Activated naive CD4-positive, alpha-beta T cell treated with anti-CD3 and anti-CD28 coated beads, Interleukin-2, amount 10 ng/mL, durations not matched to agents 7 days and 5 days (primary cell): Measurements from ENCODE around the gene SECISBP2.
"Not testable (repeated sequence)": the region's sequence is repeated elsewhere in the genome, so short reads cannot be mapped to it uniquely, and the experiment has no call there.

Source experiments
- CTCF ChIA-PET: fragments of 350-600 bp; sonication (Branson Sonifier 250); formaldehyde crosslinking; loops from one replicate; lab custom pipeline; 2021; ENCODE audit warnings: antibody characterized with exemption; lab: Charles Lee
- DNase-seq: peaks from one replicate; pipeline ENCODE4 v3.0.0-alpha.2; 2020
- H3K27ac Mint-ChIP-seq: one replicate; pipeline ENCODE4 v1.8.0; 2021; ENCODE audit warnings: mild to moderate bottlenecking, moderate library complexity, mixed read lengths
- H3K27me3 Mint-ChIP-seq: one replicate; pipeline ENCODE4 v1.8.0; 2021; ENCODE audit warnings: mild to moderate bottlenecking, mixed read lengths
- H3K36me3 Mint-ChIP-seq: one replicate; pipeline ENCODE4 v1.8.0; 2021; ENCODE audit warnings: mixed read lengths
- H3K4me1 Mint-ChIP-seq: one replicate; pipeline ENCODE4 v1.8.0; 2021; ENCODE audit warnings: mixed read lengths
- H3K4me3 Mint-ChIP-seq: one replicate; pipeline ENCODE4 v1.8.0; 2021; ENCODE audit warnings: mild to moderate bottlenecking, moderate library complexity, mixed read lengths
- H3K9me3 Mint-ChIP-seq: one replicate; pipeline ENCODE4 v1.8.0; 2021; ENCODE audit warnings: mixed read lengths

The SECISBP2 gene, protein sequence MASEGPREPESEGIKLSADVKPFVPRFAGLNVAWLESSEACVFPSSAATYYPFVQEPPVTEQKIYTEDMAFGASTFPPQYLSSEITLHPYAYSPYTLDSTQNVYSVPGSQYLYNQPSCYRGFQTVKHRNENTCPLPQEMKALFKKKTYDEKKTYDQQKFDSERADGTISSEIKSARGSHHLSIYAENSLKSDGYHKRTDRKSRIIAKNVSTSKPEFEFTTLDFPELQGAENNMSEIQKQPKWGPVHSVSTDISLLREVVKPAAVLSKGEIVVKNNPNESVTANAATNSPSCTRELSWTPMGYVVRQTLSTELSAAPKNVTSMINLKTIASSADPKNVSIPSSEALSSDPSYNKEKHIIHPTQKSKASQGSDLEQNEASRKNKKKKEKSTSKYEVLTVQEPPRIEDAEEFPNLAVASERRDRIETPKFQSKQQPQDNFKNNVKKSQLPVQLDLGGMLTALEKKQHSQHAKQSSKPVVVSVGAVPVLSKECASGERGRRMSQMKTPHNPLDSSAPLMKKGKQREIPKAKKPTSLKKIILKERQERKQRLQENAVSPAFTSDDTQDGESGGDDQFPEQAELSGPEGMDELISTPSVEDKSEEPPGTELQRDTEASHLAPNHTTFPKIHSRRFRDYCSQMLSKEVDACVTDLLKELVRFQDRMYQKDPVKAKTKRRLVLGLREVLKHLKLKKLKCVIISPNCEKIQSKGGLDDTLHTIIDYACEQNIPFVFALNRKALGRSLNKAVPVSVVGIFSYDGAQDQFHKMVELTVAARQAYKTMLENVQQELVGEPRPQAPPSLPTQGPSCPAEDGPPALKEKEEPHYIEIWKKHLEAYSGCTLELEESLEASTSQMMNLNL

DNA sequence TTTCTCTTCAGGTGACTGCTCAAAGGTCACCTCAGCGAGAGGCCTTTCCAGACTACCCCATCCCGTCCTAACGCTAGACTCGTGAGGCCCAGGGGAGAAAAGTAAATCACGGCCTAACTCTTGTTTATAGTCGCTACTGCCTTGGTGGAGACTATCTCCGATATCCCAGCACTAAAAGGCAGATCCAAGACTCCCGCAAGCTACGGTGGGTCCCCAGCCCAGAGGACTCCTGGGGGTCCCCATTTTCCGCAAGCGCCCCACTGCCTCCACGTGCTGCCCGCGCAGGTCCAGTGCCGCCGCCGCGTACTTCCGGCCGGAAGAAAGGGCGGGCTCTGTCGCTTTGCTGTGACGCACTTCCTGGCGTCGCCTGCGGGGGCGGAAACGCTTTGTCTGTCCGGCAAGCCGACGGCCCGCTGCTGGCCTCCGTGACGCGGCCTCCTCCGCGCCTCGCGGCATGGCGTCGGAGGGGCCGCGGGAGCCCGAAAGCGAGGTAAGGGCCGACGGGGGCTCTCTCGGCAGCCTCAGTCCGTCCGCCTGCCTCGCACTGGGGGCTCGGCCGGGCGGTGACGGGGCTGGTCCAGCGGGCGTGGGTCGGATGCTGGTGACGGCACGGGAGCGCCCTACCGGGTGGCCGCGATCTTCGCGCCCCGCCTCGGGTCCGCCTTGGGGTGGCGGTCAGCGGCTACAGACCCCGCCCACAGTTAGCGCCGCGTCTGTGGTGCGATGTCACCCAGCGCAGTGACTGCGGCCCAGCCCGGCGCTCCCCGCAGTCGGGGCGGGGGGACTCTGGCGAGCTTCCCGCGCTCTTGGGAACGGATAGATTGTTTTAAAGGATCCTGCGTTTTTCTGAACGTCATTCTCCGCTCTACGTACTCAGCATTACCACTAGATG is at the start of gene SECISBP2:
Gene SECISBP2, plus strand, starts transcription at position 378 of the 892 bp plus-strand sequence. Its CDS starts 77 bp downstream, at position 455.
- Mint-ChIP-seq H3K27me3 (no peaks in the 10 kb centered on the region), H3K4me1 (peaks cover 86% of the 10 kb centered on the region), H3K9me3 (no peaks in the 10 kb centered on the region), H3K36me3 (peaks cover 69% of the 10 kb centered on the region), H3K27ac (peak within 1 kb of the TSS; percentile 99), H3K4me3 (peak within 1 kb of the TSS; percentile 87)
- peak; percentile 94 for DNase-seq
- CTCF ChIA-PET = interaction anchor here (0.7 to 0.9 kb wide), 2 partner anchors 205 to 219 kb away, joined by 3 read pairs; no protein-coding TSS in a partner anchor

DNA sequence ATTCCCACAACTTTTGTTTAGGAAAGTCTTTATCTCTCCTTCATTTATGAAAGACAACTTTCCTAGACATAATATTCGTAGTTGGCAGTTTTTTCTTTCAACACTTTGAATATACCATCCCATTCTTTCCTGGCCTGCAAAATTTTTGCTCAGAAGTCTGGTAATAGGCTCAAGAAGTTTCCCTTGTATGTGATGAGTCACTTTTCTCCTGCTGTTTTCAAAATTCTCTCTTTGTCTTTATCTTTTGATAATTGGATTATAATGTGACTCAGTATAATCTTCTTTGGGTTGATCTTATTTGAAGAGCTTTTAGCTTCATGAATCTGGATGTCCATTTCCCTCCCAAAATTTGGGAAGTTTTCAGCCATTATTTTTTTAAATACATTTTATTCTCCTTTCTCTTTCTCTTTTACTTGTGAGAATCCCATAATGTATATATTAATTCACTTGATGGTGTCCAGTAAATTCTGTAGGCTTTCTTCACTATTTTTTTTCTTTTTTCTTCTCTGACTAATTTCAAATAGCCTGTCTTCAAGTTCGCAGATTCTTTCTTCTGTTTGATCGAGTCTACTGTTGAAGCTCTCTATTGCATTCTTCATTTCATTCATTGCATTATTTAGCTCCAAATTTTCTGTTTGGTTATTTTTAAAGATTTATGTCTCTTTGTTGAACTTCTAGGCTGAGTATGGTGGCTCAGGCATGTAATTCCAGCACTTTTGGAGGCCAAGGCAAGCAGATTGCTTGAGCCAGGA is 44.6 kb upstream of the SECISBP2 start:
- peaks cover 41% of the 10 kb centered on the region for H3K9me3 Mint-ChIP-seq
- H3K36me3 Mint-ChIP-seq = peaks cover 20% of the 10 kb centered on the region
- H3K27me3 Mint-ChIP-seq = peaks cover 30% of the 10 kb centered on the region
- CTCF ChIA-PET = no interaction called here
- H3K27ac Mint-ChIP-seq = no peak overlapping the region
- no peak overlapping the region for H3K4me3 Mint-ChIP-seq
- DNase-seq = no peak
- H3K4me1 Mint-ChIP-seq = peaks cover 21% of the 10 kb centered on the region

DNA sequence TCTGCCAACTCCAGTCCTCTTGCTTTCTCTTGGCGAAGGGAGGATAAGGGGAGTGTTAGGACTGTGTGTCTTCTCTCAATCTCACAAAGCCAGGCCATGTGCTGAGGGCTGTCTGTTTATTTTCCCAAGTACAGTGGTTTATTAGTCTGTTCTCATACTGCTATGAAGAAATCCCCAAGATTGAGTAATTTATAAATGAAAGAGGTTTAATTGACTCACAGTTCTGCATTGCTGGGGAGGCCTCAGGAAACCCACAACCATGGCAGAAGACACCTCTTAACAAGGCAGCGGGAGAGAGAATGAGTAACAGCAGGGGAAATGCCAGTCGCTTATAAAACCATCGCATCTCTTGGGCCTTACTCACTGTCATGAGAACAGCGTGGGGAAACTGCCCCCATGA is 43.5 kb upstream of the SECISBP2 start:
- H3K4me3 Mint-ChIP-seq = no peak overlapping the region
- H3K27ac Mint-ChIP-seq = no peak overlapping the region
- no peak for DNase-seq
- CTCF ChIA-PET = no interaction called here
- H3K36me3 Mint-ChIP-seq = peaks cover 20% of the 10 kb centered on the region
- peaks cover 30% of the 10 kb centered on the region for H3K27me3 Mint-ChIP-seq
- peaks cover 30% of the 10 kb centered on the region for H3K4me1 Mint-ChIP-seq
- peaks cover 41% of the 10 kb centered on the region for H3K9me3 Mint-ChIP-seq

DNA sequence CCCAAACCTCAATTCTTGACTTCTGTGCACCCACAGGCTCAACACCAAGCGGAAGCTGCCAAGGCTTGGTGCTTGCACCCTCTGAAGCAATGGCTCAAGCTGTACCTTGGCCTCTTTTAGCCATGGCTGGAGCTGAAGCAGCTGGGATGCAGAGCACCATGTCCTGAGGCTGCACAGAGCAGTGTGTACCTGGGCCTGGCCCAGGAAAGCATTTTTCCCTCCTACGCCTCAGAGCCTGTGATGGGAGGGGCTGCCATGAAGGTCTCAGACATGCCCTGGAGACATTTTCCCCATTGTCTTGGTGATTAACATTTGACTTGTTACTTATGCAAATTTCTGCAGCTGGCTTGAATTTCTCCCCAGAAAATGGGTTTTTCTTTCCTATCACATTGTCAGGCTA is 42.3 kb upstream of the SECISBP2 start:
- Mint-ChIP-seq H3K9me3 (peaks cover 41% of the 10 kb centered on the region), H3K4me1 (peaks cover 32% of the 10 kb centered on the region)
- H3K4me3 Mint-ChIP-seq = not testable (repeated sequence)

DNA sequence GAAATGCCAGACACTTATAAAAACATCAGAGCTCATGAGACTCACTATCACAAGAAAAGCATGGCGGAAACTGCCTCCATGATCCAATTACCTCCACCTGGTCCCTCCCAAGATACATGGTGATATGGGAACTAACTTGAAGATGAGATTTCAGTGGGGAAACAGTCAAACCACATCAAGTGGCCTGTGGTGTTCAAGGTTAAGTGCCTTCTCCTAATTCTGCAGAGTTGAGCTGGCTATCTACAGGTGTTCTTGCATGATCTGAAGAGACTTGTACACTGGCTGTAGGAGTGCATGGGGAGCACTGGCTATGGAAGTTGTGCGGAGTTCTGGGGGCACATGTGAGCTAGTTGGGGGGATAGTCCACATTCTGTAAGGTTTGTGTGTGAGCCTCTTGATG is 41.3 kb upstream of the SECISBP2 start:
- Mint-ChIP-seq H3K9me3 (peaks cover 37% of the 10 kb centered on the region), H3K27ac (peak overlapping the region; percentile 69), H3K36me3 (peaks cover 20% of the 10 kb centered on the region), H3K4me3 (no peak overlapping the region), H3K4me1 (peaks cover 37% of the 10 kb centered on the region), H3K27me3 (peaks cover 35% of the 10 kb centered on the region)
- CTCF ChIA-PET = interaction anchor here (0.9 to 1.9 kb wide), 2 partner anchors 94 to 97 kb away, joined by 3 to 10 read pairs; no protein-coding TSS in a partner anchor
- peak; percentile 29 for DNase-seq

More for the DNA sequence above, 42.3 kb upstream of the SECISBP2 start:
- H3K27me3 Mint-ChIP-seq = peaks cover 30% of the 10 kb centered on the region
- DNase-seq, H3K27ac Mint-ChIP-seq, CTCF ChIA-PET: not testable (repeated sequence)
- H3K36me3 Mint-ChIP-seq = peaks cover 20% of the 10 kb centered on the region

DNA sequence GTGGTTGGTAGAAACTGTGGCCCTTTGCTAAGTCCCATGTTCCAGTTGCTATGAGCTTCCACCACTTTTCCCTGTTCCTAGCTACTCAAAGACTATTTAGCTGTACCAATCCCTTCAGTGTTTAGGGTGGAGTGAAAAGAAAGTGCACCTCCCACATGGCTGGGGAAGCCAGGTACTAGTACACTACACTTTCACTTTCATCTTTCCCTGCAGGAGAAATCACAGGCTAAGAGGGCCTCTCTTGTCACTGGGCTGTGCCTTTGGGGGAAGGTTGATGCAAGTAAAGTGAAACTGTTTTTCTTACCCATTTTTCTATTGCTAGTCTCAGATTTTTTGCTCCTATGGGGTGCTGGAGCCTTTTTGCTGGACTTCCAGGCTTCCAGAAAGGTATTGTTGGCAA is 40.8 kb upstream of the SECISBP2 start:
- CTCF ChIA-PET = interaction anchor here (0.9 to 1.9 kb wide), 2 partner anchors 94 to 97 kb away, joined by 3 to 10 read pairs; no protein-coding TSS in a partner anchor
- DNase-seq = peak; percentile 63
- peaks cover 20% of the 10 kb centered on the region for H3K36me3 Mint-ChIP-seq
- H3K9me3 Mint-ChIP-seq = peaks cover 37% of the 10 kb centered on the region
- H3K27ac Mint-ChIP-seq = peak overlapping the region; percentile 69
- no peak overlapping the region for H3K4me3 Mint-ChIP-seq
- H3K4me1 Mint-ChIP-seq = peaks cover 38% of the 10 kb centered on the region
- peaks cover 38% of the 10 kb centered on the region for H3K27me3 Mint-ChIP-seq

DNA sequence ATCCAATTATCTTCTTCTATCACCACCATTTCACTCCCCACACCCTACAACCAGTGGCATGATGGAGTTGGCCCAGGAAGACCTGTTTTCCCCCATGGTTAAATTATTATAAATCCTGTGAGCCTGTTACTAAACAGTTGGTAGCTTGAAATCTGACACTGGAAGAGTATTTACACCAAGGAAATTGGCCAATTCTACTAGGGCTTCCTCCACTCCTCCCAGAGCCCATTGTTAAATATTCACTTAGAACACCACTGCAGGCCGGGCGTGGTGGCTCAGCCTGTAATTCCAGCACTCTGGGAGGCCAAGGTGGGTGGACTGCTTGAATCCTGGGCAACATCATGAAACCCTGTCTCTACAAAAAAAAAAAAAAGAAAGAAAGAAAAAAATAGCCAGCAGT is 39.7 kb upstream of the SECISBP2 start:
- H3K27me3 Mint-ChIP-seq = peaks cover 48% of the 10 kb centered on the region
- no peak overlapping the region for H3K4me3 Mint-ChIP-seq
- peaks cover 45% of the 10 kb centered on the region for H3K4me1 Mint-ChIP-seq
- peaks cover 18% of the 10 kb centered on the region for H3K36me3 Mint-ChIP-seq
- peaks cover 28% of the 10 kb centered on the region for H3K9me3 Mint-ChIP-seq
- CTCF ChIA-PET = interaction anchor here (0.7 to 1.9 kb wide), 10 partner anchors 14 to 685 kb away, joined by 3 to 10 read pairs (median 4); partner anchors contain the start of gene S1PR3
- no peak overlapping the region for H3K27ac Mint-ChIP-seq
- no peak for DNase-seq

DNA sequence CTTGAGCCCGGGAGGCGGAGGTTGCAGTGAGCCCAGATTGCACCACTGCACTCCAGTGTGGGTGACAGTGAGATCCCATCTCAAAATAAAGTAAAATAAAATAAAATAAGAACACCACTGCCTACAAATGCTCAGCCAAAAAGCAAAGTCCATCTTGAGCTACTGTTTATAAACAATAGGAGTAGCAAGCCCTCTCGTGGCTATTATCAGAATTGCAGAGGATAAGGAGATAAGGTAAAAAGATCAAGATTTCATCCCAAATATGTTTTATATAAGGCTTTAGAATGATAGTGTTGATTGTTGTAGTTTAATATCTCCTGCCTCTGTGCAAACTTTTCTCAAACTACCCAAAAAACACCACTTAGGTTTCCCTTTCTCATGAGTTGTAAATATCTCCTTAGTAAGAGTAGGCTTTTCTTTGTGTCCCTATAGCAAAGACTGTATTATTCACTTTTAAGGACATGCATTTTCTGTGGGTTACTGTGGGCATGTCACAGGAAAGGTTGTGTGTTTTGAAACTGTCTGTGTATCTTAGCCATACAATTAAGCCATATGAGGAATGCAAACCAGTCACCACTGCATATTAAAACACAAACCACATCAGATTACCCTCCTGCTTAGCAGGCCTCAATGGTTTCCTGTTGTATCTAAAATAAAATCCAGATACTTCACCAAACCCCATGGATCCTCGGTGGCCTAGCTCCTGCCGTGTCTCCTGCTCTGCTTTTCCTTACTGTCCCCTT is 39.1 kb upstream of the SECISBP2 start:
- H3K9me3 Mint-ChIP-seq = peaks cover 23% of the 10 kb centered on the region
- DNase-seq = no peak
- peaks cover 45% of the 10 kb centered on the region for H3K4me1 Mint-ChIP-seq
- H3K4me3 Mint-ChIP-seq = no peak overlapping the region
- H3K27me3 Mint-ChIP-seq = peaks cover 48% of the 10 kb centered on the region
- H3K27ac Mint-ChIP-seq = no peak overlapping the region
- H3K36me3 Mint-ChIP-seq = peaks cover 15% of the 10 kb centered on the region
- CTCF ChIA-PET = interaction anchor here (0.7 to 1.9 kb wide), 10 partner anchors 15 to 686 kb away, joined by 3 to 10 read pairs (median 4); partner anchors contain the start of gene S1PR3

DNA sequence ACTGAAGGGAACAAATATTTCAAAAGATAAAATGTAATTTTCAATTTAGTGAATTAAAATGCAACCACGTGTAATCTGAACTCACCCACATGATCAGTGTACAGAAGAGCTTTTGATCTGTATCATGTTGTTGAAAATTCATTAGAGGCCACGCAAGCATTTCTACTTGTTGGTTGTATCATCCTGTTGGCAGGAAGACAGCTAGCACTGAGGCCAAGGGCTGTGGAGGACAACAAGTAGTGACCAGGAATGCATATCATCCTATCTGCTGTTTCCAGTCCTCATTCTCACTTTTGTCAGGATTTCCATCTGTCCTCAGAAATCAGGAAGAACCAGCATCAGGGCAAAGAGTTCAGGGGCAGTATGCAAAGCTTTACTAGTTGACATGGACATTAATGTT is 37.2 kb upstream of the SECISBP2 start:
- H3K27me3 Mint-ChIP-seq = peaks cover 36% of the 10 kb centered on the region
- DNase-seq = no peak
- CTCF ChIA-PET = interaction anchor here (0.6 to 1.0 kb wide), 2 partner anchors 16 to 1745 kb away, joined by 3 read pairs; no protein-coding TSS in a partner anchor
- no peak overlapping the region for H3K27ac Mint-ChIP-seq
- H3K4me3 Mint-ChIP-seq = no peak overlapping the region
- peaks cover 6% of the 10 kb centered on the region for H3K9me3 Mint-ChIP-seq
- peaks cover 6% of the 10 kb centered on the region for H3K36me3 Mint-ChIP-seq
- H3K4me1 Mint-ChIP-seq = peaks cover 44% of the 10 kb centered on the region

DNA sequence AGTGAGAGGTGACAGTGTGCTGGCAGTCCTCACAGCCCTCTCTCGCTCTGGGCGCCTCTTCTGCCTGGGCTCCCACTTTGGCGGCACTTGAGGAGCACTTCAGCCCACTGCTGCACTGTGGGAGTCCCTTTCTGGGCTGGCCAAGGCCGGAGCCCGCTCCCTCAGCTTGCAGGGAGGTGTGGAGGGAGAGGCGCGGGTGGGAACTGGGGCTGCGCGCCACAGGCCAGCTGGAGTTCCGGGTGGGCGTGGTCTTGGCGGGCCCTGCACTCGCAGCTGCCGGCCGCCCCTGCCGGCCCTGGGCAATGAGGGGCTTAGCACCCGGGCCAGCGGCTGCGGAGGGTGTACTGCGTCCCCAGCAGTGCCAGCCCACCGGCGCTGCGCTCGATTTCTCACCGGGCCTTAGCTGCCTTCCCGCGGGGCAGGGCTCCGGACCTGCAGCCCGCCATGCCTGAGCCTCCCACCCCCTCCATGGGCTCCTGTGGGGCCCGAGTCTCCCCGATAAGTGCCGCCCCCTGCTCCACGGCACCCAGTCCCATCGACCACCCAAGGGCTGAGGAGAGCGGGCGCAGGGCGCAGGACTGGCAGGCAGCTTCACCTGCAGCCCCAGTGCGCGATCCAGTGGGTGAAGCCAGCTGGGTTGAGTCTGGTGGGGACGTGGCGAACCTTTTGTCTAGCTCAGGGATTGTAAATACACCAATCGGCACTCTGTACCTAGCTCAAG is 35.9 kb upstream of the SECISBP2 start:
- H3K4me1 Mint-ChIP-seq = peaks cover 31% of the 10 kb centered on the region
- H3K36me3 Mint-ChIP-seq, CTCF ChIA-PET, H3K27ac Mint-ChIP-seq, H3K9me3 Mint-ChIP-seq: not testable (repeated sequence)
- DNase-seq = peak; percentile 41
- peaks cover 32% of the 10 kb centered on the region for H3K27me3 Mint-ChIP-seq
- peak overlapping the region; percentile 12 for H3K4me3 Mint-ChIP-seq

DNA sequence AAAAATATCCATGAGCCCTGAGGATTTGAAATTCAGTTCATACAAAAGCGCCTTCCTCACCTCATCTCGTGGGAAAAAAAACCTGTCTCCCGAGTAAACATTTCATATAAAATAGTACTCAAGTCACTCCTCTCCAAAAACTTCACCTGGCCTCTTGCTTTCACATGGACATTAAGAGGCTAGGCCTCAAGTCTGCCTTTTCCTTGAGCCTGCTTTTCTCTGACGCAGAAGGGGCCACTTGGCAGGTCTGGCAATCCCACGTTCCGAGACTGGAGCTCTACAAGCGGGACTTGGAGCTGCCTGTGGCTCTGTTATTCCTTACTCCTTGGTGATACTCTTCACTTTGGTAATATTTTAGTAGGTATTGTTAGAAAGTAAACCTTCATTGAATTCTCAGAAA is 34.2 kb upstream of the SECISBP2 start:
- peaks cover 22% of the 10 kb centered on the region for H3K4me1 Mint-ChIP-seq
- CTCF ChIA-PET = no interaction called here

DNA sequence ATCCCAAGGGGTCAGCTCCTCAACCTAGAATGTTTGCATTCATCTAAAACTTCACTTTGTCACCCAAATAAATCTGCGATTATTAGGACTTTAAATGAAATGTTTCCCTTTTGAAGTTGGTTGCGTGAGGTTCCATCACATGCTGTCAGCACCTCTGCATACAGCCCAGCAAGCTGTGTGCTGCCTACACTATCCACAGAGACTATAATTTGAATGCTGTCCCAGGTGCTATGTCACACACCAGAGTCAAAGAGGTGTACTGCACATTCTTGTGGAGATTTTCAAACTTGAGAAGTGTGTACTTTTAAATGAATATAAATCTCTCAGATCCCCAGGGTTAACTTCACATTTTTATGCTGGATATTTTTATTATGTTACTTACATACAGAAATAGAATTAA is 26.6 kb upstream of the SECISBP2 start:
- H3K36me3 Mint-ChIP-seq = no peaks in the 10 kb centered on the region
- H3K4me3 Mint-ChIP-seq = no peak overlapping the region
- H3K4me1 Mint-ChIP-seq = no peaks in the 10 kb centered on the region
- no peak for DNase-seq
- CTCF ChIA-PET = no interaction called here
- peaks cover 23% of the 10 kb centered on the region for H3K27me3 Mint-ChIP-seq
- no peak overlapping the region for H3K27ac Mint-ChIP-seq
- peaks cover 3% of the 10 kb centered on the region for H3K9me3 Mint-ChIP-seq

More for the DNA sequence above, 34.2 kb upstream of the SECISBP2 start:
- no peak overlapping the region for H3K27ac Mint-ChIP-seq
- DNase-seq = no peak
- no peaks in the 10 kb centered on the region for H3K9me3 Mint-ChIP-seq
- H3K27me3 Mint-ChIP-seq = peaks cover 32% of the 10 kb centered on the region
- no peaks in the 10 kb centered on the region for H3K36me3 Mint-ChIP-seq
- H3K4me3 Mint-ChIP-seq = no peak overlapping the region
